ENCODE measurements around the gene TRAPPC3L. TPM values are rescaled to one million over a fixed set of nuclear protein-coding genes. Genes with fewer than 3 reads are reported as not detected.

Gene TRAPPC3L
- total and polyA plus RNA-seq, 2 of the 13 experiments (the other 11 are each of a cell fraction or from before 2014, with no cell fraction given) = not detected

DNA sequence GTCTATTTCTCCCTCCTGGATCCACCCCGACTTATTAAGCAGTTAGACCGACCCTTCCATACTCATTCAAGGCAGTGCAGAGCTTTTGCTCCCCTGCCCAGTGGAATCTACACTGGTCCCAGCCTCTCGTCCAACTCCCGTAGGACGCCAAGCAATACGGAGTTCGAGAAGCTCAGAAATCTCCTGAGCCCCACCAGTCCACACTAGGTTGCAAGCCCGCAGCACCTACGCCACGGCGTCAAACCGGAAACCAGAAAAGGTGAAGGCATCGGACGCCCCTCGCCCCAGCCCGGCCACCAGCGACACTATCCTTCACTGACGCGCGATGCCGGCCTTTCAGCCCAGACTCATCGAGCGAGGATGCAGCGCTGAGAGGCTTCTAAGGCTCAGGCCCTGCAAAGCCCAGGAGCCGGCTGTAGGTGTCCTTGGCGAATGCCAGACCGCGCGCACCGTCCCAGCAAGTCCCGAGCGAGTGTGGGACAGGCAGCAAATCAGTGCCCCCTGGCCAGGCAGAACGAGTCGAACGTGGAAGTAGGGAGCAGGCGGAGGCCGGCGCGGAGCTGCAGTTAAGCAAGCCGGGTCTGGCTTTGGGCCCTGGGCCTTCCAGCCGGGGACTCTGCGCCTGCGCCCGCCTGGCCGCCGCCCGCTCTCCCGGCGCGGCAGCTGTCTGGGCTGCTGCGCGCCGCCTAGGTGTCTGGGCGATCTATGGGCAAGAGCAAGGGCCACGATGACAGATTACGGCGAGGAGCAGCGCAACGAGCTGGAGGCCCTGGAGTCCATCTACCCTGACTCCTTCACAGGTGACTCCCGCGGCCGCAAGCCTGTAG lies 25.6 kb upstream of the TRAPPC3L start, which contains the start of gene RWDD1 (continued):
- TF ChIP-seq, protein P1, sequence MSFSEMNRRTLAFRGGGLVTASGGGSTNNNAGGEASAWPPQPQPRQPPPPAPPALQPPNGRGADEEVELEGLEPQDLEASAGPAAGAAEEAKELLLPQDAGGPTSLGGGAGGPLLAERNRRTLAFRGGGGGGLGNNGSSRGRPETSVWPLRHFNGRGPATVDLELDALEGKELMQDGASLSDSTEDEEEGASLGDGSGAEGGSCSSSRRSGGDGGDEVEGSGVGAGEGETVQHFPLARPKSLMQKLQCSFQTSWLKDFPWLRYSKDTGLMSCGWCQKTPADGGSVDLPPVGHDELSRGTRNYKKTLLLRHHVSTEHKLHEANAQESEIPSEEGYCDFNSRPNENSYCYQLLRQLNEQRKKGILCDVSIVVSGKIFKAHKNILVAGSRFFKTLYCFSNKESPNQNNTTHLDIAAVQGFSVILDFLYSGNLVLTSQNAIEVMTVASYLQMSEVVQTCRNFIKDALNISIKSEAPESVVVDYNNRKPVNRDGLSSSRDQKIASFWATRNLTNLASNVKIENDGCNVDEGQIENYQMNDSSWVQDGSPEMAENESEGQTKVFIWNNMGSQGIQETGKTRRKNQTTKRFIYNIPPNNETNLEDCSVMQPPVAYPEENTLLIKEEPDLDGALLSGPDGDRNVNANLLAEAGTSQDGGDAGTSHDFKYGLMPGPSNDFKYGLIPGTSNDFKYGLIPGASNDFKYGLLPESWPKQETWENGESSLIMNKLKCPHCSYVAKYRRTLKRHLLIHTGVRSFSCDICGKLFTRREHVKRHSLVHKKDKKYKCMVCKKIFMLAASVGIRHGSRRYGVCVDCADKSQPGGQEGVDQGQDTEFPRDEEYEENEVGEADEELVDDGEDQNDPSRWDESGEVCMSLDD (CRISPR knock-in tag; IDR thresholded peaks at IDR 0.05; ENCODE audit: borderline replicate concordance) = no peak; the same call in 1 of the 2 replicates
- TF ChIP-seq ZNF724P (CRISPR knock-in tag; IDR thresholded peaks at IDR 0.05; ENCODE audit: borderline replicate concordance) (no peak; the same call in 1 of the 2 replicates), ZSCAN22 (CRISPR knock-in tag; IDR thresholded peaks at IDR 0.05) (no peak), SAFB2 (CRISPR knock-in tag; IDR thresholded peaks at IDR 0.05; ENCODE audit: borderline replicate concordance, low read depth) (peak; percentile 99), ZNF761 (CRISPR knock-in tag; conservative IDR thresholded peaks at IDR 0.05) (peak; percentile 90)
- TF ChIP-seq, protein P2, sequence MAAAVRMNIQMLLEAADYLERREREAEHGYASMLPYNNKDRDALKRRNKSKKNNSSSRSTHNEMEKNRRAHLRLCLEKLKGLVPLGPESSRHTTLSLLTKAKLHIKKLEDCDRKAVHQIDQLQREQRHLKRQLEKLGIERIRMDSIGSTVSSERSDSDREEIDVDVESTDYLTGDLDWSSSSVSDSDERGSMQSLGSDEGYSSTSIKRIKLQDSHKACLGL (CRISPR knock-in tag; IDR thresholded peaks at IDR 0.05) = peak; percentile 97
- TF ChIP-seq, protein P3, sequence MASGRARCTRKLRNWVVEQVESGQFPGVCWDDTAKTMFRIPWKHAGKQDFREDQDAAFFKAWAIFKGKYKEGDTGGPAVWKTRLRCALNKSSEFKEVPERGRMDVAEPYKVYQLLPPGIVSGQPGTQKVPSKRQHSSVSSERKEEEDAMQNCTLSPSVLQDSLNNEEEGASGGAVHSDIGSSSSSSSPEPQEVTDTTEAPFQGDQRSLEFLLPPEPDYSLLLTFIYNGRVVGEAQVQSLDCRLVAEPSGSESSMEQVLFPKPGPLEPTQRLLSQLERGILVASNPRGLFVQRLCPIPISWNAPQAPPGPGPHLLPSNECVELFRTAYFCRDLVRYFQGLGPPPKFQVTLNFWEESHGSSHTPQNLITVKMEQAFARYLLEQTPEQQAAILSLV (CRISPR knock-in tag; IDR thresholded peaks at IDR 0.05; ENCODE audit: borderline replicate concordance) = peak; percentile 99; the same call in 1 of the 2 replicates
- TF ChIP-seq, protein P4, sequence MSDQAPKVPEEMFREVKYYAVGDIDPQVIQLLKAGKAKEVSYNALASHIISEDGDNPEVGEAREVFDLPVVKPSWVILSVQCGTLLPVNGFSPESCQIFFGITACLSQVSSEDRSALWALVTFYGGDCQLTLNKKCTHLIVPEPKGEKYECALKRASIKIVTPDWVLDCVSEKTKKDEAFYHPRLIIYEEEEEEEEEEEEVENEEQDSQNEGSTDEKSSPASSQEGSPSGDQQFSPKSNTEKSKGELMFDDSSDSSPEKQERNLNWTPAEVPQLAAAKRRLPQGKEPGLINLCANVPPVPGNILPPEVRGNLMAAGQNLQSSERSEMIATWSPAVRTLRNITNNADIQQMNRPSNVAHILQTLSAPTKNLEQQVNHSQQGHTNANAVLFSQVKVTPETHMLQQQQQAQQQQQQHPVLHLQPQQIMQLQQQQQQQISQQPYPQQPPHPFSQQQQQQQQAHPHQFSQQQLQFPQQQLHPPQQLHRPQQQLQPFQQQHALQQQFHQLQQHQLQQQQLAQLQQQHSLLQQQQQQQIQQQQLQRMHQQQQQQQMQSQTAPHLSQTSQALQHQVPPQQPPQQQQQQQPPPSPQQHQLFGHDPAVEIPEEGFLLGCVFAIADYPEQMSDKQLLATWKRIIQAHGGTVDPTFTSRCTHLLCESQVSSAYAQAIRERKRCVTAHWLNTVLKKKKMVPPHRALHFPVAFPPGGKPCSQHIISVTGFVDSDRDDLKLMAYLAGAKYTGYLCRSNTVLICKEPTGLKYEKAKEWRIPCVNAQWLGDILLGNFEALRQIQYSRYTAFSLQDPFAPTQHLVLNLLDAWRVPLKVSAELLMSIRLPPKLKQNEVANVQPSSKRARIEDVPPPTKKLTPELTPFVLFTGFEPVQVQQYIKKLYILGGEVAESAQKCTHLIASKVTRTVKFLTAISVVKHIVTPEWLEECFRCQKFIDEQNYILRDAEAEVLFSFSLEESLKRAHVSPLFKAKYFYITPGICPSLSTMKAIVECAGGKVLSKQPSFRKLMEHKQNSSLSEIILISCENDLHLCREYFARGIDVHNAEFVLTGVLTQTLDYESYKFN (CRISPR knock-in tag; conservative IDR thresholded peaks at IDR 0.05) = peak; percentile 89
- TF ChIP-seq, protein P5, sequence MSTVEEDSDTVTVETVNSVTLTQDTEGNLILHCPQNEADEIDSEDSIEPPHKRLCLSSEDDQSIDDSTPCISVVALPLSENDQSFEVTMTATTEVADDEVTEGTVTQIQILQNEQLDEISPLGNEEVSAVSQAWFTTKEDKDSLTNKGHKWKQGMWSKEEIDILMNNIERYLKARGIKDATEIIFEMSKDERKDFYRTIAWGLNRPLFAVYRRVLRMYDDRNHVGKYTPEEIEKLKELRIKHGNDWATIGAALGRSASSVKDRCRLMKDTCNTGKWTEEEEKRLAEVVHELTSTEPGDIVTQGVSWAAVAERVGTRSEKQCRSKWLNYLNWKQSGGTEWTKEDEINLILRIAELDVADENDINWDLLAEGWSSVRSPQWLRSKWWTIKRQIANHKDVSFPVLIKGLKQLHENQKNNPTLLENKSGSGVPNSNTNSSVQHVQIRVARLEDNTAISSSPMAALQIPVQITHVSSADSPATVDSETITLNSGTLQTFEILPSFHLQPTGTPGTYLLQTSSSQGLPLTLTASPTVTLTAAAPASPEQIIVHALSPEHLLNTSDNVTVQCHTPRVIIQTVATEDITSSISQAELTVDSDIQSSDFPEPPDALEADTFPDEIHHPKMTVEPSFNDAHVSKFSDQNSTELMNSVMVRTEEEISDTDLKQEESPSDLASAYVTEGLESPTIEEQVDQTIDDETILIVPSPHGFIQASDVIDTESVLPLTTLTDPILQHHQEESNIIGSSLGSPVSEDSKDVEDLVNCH (CRISPR knock-in tag; IDR thresholded peaks at IDR 0.05) = 0 out of 2 replicates have a peak, but pooled peaks have one; percentile 31
- TF ChIP-seq, protein P6, sequence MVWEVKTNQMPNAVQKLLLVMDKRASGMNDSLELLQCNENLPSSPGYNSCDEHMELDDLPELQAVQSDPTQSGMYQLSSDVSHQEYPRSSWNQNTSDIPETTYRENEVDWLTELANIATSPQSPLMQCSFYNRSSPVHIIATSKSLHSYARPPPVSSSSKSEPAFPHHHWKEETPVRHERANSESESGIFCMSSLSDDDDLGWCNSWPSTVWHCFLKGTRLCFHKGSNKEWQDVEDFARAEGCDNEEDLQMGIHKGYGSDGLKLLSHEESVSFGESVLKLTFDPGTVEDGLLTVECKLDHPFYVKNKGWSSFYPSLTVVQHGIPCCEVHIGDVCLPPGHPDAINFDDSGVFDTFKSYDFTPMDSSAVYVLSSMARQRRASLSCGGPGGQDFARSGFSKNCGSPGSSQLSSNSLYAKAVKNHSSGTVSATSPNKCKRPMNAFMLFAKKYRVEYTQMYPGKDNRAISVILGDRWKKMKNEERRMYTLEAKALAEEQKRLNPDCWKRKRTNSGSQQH (CRISPR knock-in tag; IDR thresholded peaks at IDR 0.05; ENCODE audit: low read depth) = peak; percentile 40

Data from HepG2 (cell line).